Measurements from ENCODE around the gene DOK7.

- TF ChIP-seq CTCF (IDR thresholded peaks at IDR 0.05), result no peak
- TF ChIP-seq POLR2A (IDR thresholded peaks at IDR 0.05), result no peak
Observed at GRCh38 chr4:3498407-3498806, 35.3 kb downstream of the DOK7 start.

Data from testis (tissue), 2 donors.